K562 (cell line): Measurements from ENCODE around the gene LGR6. TPM values are rescaled to one million over a fixed set of nuclear protein-coding genes. Genes with fewer than 3 reads are reported as not detected.

Experiments
- ATAC-seq: fragments of 200-7000 bp; cut with Tn5 transposase; 3 replicates; pipeline ENCODE4 v1.9.1; 2020; ENCODE audit warnings: moderate library complexity
- BruUV-seq: library from RNA; stranded (reverse); fragments of 400-500 nt; replicated peaks from 2 replicates; lab custom pipeline; 2021; lab: Mats Ljungman, UMichigan
- CTCF ChIA-PET: fragments of 300-600 bp; formaldehyde crosslinking; extraction: SDS; loops from one replicate; lab custom pipeline; 2021; ENCODE audit warnings: low intra/inter-chr PET ratio; lab: Yijun Ruan, JAX
- POLR2A ChIA-PET: fragments of 300-600, 350-650 bp; sonication (Branson Sonifier 250); formaldehyde crosslinking; extraction: SDS; loops from one replicate; lab custom pipeline; 2021; ENCODE audit warnings: antibody characterized with exemption, inconsistent platforms; lab: Yijun Ruan, JAX
- DNase-seq, 4 experiments: peaks; one replicate each; pipeline versions ENCODE4 v3.0.0 to v3.0.0-alpha.2; 2011 to 2018; ENCODE audit warnings: low spot score in 3 of 4, mixed read lengths in 3 of 4; ENCODE audit errors: extremely low read depth in 1 of 4
- FAIRE-seq: peaks from 2 replicates; lab custom pipeline; 2011; peaks lifted over from hg19 to GRCh38; lab: Jason Lieb, UNC
- H2AFZ ChIP-seq: 2 replicates; pipeline ENCODE4 v1.6.0; 2011; ENCODE audit warnings: low read depth, low read length, control low read depth, inconsistent platforms
- H3K27ac ChIP-seq: fragments of 200-600 bp; 3 replicates; pipeline ENCODE4 v1.8.0; 2011; ENCODE audit warnings: low read depth, mild to moderate bottlenecking, control low read depth, inconsistent platforms, low read length, moderate library complexity, mixed read lengths; ENCODE audit errors: extremely low read depth
- H3K27me3 ChIP-seq, 2 experiments: fragments of 300-600 bp in 1 of 2; 2 replicates in 1 of 2; 3 replicates in 1 of 2; pipeline versions ENCODE4 v1.6.0 to v1.8.0; 2011; ENCODE audit warnings: inconsistent platforms in 2 of 2, low read length in 2 of 2, mild to moderate bottlenecking in 1 of 2, mixed read lengths in 1 of 2, moderate library complexity in 1 of 2; ENCODE audit not compliant: control insufficient read depth in 2 of 2, insufficient read depth in 2 of 2
- H3K36me3 ChIP-seq: fragments of 300-600 bp; 3 replicates; pipeline ENCODE4 v1.8.0; 2011; ENCODE audit warnings: mild to moderate bottlenecking, low read length, inconsistent platforms; ENCODE audit not compliant: control insufficient read depth, insufficient read depth
- H3K4me1 ChIP-seq, 2 experiments: fragments of 200-600 bp in 1 of 2; replicated peaks in 1 of 2; 2 replicates in 1 of 2; 3 replicates in 1 of 2; pipeline versions ENCODE4 v1.5.1 to v1.8.0; 2011; ENCODE audit warnings: inconsistent platforms in 2 of 2, low read length in 2 of 2, mild to moderate bottlenecking in 1 of 2, mixed read lengths in 1 of 2, moderate library complexity in 1 of 2; ENCODE audit not compliant: control insufficient read depth in 2 of 2, insufficient read depth in 2 of 2
- H3K4me2 ChIP-seq: 2 replicates; pipeline ENCODE4 v1.6.1; 2011; ENCODE audit warnings: low read length, control low read depth, inconsistent platforms, mixed read lengths; ENCODE audit not compliant: insufficient read depth
- H3K4me3 ChIP-seq: fragments of 200-600 bp; sonication (generic), shearing (Covaris generic); 2 replicates; pipeline ENCODE4 v1.5.1; 2016; ENCODE audit warnings: control low read depth, inconsistent platforms
- H3K79me2 ChIP-seq: fragments of 200-600 bp; 3 replicates; pipeline ENCODE4 v1.8.0; 2011; ENCODE audit warnings: low read length, inconsistent platforms; ENCODE audit not compliant: control insufficient read depth, insufficient read depth
- H3K9ac ChIP-seq, 2 experiments: 2 replicates each; pipeline versions ENCODE4 v1.6.0 to v1.6.1; 2011; ENCODE audit warnings: low read depth in 2 of 2, low read length in 2 of 2, control low read depth in 1 of 2, inconsistent platforms in 1 of 2, mild to moderate bottlenecking in 1 of 2, mixed read lengths in 1 of 2; ENCODE audit not compliant: insufficient read depth in 1 of 2
- H3K9me1 ChIP-seq: one replicate; pipeline ENCODE4 v1.6.0; 2011; ENCODE audit warnings: inconsistent platforms, mild to moderate bottlenecking, low read length, moderate library complexity; ENCODE audit not compliant: control insufficient read depth, insufficient read depth
- H3K9me3 ChIP-seq: replicated peaks from 2 replicates; pipeline ENCODE4 v1.5.1; 2011; ENCODE audit warnings: low read depth, low read length, inconsistent platforms; ENCODE audit not compliant: control insufficient read depth, insufficient read depth
- H4K20me1 ChIP-seq: replicated peaks from 2 replicates; pipeline ENCODE4 v1.6.1; 2011; ENCODE audit warnings: low read length, inconsistent platforms, mixed read lengths; ENCODE audit not compliant: control insufficient read depth, insufficient read depth
- DIDO1 ChIP-seq: fragments of 450-650 bp; IDR thresholded peaks from 2 replicates; pipeline ENCODE4 v1.6.1; 2016; ENCODE audit warnings: low read depth, missing biosample characterization, missing genetic modification characterization
- KDM4B ChIP-seq, 2 experiments: fragments of 450-650 bp in 1 of 2; sonication (generic) in 1 of 2; IDR thresholded peaks; 2 replicates each; pipeline ENCODE4 v1.6.1; 2016 to 2017; ENCODE audit warnings: borderline replicate concordance in 2 of 2, antibody characterized with exemption in 1 of 2, low read depth in 1 of 2, mild to moderate bottlenecking in 1 of 2
- ZNF239 ChIP-seq: fragments of 250-450 bp; sonication (Bioruptor Pico); IDR thresholded peaks from 2 replicates; pipeline ENCODE4 v1.4.0; 2020; ENCODE audit warnings: mild to moderate bottlenecking
- ZNF780A ChIP-seq: fragments of 250-450 bp; sonication (Bioruptor Pico); IDR thresholded peaks from 2 replicates; pipeline ENCODE4 v1.5.0; 2021; ENCODE audit warnings: mild to moderate bottlenecking
- WGBS: fragments of 100-300 bp; shearing (Covaris generic); methylation state at CpG from one replicate; pipeline ENCODE4 v1.1.6; 2016; ENCODE audit warnings: low coverage, mixed read lengths; ENCODE audit not compliant: insufficient coverage; ENCODE audit errors: missing lambda C conversion rate; 5-methylcytosine and 5-hydroxymethylcytosine counted together
- in situ Hi-C: fragments of 300-500 bp; cut with MboI; formaldehyde crosslinking; loops from 4 replicates; pipeline ENCODE4 v1.15.0; 2018; ENCODE audit warnings: inconsistent platforms, mixed read lengths
- intact Hi-C: fragments of 100-400 bp; cut with micrococcal nuclease; formaldehyde crosslinking; loops from 2 replicates; pipeline ENCODE4 v1.14.2; 2022
- polyA plus RNA-seq, 8 experiments: library from polyadenylated mRNA; depleted of rRNA in 4 of 8; stranded (reverse) in 5 of 8; unstranded in 3 of 8; fragments of >200 nt; fragmentation: Nextera tagmentation in 2 of 8; fragmentation: Illumina TruSeq in 1 of 8; extraction: Ambion mirVana in 2 of 8; extraction: Trizol in 1 of 8; gene quantifications; 2 replicates each; pipeline versions ENCODE4 v1.2.1 to v1.2.3, GENCODE V29; 2011 to 2014; ENCODE audit warnings: inconsistent platforms in 1 of 8, missing spikeins in 1 of 8
- total RNA-seq, 7 experiments: library from RNA; depleted of rRNA in 6 of 7; stranded (reverse); fragments of >200 nt in 6 of 7; fragmentation: Illumina TruSeq in 2 of 7; extraction: Trizol in 2 of 7; gene quantifications; 2 replicates each; pipeline versions ENCODE4 v1.2.1 to v1.2.3, GENCODE V29; 2011 to 2021; ENCODE audit warnings: low replicate concordance in 1 of 7
- TF ChIP-seq, protein P1 (sequence below): fragments of 450-650 bp; IDR thresholded peaks from 2 replicates; pipeline ENCODE4 v1.6.1; 2016; ENCODE audit warnings: antibody characterized with exemption
- TF ChIP-seq, protein P2 (sequence below): fragments of 450-650 bp; IDR thresholded peaks from 2 replicates; pipeline ENCODE4 v1.6.1; 2016; ENCODE audit warnings: mild to moderate bottlenecking, moderate library complexity

LGR6 gene
- total and polyA plus RNA-seq, 9 of the 15 experiments (the other 6 are each of a cell fraction or from before 2014, with no cell fraction given) = 0.01 to 0.54 (median 0.17) TPM; not detected in 1

DNA sequence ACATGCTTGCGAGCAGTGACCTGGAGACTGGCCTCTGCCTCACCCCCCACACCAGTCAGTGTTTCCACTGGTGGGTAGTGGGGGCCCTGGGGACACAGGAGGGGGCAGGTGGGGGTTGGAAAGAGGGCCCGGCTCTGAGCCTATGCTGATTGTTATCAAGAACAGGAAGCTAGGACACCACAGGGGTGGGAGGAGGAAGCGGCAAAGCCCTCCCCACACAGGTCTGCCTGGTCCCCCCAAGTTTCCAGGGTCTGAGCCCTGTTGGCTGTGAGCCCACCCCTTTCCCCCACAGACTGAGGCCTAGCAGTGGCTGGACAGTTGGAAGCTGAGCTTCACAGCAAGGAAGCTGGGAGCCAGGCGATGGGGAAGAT lies 31.6 kb upstream of the LGR6 start (continued):
- TF ChIP-seq, protein P1, sequence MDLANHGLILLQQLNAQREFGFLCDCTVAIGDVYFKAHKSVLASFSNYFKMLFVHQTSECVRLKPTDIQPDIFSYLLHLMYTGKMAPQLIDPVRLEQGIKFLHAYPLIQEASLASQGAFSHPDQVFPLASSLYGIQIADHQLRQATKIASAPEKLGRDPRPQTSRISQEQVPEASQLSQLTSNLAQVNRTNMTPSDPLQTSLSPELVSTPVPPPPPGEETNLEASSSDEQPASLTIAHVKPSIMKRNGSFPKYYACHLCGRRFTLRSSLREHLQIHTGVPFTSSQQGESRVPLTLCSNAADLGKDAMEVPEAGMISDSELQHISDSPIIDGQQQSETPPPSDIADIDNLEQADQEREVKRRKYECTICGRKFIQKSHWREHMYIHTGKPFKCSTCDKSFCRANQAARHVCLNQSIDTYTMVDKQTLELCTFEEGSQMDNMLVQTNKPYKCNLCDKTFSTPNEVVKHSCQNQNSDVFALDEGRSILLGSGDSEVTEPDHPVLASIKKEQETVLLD = peak; percentile 4; the same call in 1 of the 2 replicates
- TF ChIP-seq DIDO1 (no peak), ZNF780A (CRISPR knock-in tag) (no peak), KDM4B (IDR thresholded peaks at IDR 0.05; ENCODE audit: borderline replicate concordance in 2 of 2, low read depth in 1 of 2) (peak in 1 of 2 experiments; percentile 32; a peak in 1 of 4 replicates)

DNA sequence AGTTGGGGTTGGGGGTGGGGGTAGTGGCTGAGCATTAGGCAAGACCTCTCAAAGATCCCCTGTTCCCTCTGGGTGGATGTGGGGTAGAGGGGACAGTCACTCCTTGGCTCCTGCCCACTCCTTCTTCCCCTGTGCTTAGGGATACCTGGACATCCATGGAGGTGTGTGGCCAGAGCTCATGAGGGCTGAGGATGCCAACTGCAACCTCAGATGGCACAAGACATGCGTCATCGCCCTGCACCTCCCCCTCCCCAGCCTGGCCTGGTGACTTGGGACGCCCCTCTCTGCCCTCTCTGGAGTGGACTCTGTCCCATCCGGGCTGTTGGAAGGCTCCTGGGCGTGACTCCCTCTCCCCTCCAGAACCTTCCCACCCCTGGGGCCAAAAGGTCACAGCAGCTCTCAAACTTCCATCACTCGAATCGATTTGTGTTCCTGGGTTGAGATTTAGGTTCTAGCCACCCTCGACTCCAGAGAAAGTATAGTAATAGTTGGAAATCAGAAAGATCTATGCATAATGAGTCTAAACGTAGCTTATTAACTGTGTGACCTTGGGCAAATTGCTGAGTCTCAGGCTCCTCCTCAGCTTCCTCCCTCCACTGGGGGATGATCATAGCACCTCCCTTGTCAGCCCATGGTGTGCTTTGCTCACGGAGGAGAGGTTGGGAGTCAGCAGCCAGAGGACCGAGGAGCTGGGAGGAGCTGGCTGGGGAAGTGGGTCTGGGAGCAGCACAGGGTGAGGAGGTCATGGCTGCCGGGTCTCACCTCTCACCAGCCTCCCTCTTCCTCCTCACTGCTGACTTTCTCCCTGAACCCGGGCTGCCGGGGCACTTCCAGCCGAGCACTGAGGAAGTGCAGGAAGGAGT lies 30.9 kb upstream of the LGR6 start:
- H3K36me3 ChIP-seq = peaks cover 13% of the 10 kb centered on the region; the same call in 2 of the 3 replicates
- H4K20me1 ChIP-seq = no peaks in the 10 kb centered on the region
- peak overlapping the region; percentile 99 for H3K27ac ChIP-seq
- ChIA-PET POLR2A (interaction anchor here (0.7 to 2.9 kb wide), 12 partner anchors 8 to 684 kb away, joined by 3 to 21 read pairs (median 3); partner anchors contain the start of gene ARL8A), CTCF (no interaction called here)
- 6% methylated on average over 15 of the region's 15 CpGs for WGBS
- H2AFZ ChIP-seq = peak overlapping the region; percentile 37
- peak; percentile 41 to 88 (median 63) for DNase-seq
- peaks cover 84 to 94% of the 10 kb centered on the region in 2 experiments for H3K4me1 ChIP-seq
- peak; percentile 24 for ATAC-seq
- peaks cover 94% of the 10 kb centered on the region for H3K79me2 ChIP-seq
- no peaks in the 10 kb centered on the region for H3K27me3 ChIP-seq
- intact Hi-C loops (no loop called here), in situ Hi-C loops (no loop called here)
- FAIRE-seq = peak; percentile 86
- H3K4me3 ChIP-seq = peak overlapping the region; percentile 57
- peak overlapping the region; percentile 89 to 92 for H3K9ac ChIP-seq
- no peaks in the 10 kb centered on the region for H3K9me1 ChIP-seq
- H3K9me3 ChIP-seq = no peaks in the 10 kb centered on the region
- peak overlapping the region; percentile 90 for H3K4me2 ChIP-seq
- BruUV-seq = no TSS peak
- TF ChIP-seq, protein P2, sequence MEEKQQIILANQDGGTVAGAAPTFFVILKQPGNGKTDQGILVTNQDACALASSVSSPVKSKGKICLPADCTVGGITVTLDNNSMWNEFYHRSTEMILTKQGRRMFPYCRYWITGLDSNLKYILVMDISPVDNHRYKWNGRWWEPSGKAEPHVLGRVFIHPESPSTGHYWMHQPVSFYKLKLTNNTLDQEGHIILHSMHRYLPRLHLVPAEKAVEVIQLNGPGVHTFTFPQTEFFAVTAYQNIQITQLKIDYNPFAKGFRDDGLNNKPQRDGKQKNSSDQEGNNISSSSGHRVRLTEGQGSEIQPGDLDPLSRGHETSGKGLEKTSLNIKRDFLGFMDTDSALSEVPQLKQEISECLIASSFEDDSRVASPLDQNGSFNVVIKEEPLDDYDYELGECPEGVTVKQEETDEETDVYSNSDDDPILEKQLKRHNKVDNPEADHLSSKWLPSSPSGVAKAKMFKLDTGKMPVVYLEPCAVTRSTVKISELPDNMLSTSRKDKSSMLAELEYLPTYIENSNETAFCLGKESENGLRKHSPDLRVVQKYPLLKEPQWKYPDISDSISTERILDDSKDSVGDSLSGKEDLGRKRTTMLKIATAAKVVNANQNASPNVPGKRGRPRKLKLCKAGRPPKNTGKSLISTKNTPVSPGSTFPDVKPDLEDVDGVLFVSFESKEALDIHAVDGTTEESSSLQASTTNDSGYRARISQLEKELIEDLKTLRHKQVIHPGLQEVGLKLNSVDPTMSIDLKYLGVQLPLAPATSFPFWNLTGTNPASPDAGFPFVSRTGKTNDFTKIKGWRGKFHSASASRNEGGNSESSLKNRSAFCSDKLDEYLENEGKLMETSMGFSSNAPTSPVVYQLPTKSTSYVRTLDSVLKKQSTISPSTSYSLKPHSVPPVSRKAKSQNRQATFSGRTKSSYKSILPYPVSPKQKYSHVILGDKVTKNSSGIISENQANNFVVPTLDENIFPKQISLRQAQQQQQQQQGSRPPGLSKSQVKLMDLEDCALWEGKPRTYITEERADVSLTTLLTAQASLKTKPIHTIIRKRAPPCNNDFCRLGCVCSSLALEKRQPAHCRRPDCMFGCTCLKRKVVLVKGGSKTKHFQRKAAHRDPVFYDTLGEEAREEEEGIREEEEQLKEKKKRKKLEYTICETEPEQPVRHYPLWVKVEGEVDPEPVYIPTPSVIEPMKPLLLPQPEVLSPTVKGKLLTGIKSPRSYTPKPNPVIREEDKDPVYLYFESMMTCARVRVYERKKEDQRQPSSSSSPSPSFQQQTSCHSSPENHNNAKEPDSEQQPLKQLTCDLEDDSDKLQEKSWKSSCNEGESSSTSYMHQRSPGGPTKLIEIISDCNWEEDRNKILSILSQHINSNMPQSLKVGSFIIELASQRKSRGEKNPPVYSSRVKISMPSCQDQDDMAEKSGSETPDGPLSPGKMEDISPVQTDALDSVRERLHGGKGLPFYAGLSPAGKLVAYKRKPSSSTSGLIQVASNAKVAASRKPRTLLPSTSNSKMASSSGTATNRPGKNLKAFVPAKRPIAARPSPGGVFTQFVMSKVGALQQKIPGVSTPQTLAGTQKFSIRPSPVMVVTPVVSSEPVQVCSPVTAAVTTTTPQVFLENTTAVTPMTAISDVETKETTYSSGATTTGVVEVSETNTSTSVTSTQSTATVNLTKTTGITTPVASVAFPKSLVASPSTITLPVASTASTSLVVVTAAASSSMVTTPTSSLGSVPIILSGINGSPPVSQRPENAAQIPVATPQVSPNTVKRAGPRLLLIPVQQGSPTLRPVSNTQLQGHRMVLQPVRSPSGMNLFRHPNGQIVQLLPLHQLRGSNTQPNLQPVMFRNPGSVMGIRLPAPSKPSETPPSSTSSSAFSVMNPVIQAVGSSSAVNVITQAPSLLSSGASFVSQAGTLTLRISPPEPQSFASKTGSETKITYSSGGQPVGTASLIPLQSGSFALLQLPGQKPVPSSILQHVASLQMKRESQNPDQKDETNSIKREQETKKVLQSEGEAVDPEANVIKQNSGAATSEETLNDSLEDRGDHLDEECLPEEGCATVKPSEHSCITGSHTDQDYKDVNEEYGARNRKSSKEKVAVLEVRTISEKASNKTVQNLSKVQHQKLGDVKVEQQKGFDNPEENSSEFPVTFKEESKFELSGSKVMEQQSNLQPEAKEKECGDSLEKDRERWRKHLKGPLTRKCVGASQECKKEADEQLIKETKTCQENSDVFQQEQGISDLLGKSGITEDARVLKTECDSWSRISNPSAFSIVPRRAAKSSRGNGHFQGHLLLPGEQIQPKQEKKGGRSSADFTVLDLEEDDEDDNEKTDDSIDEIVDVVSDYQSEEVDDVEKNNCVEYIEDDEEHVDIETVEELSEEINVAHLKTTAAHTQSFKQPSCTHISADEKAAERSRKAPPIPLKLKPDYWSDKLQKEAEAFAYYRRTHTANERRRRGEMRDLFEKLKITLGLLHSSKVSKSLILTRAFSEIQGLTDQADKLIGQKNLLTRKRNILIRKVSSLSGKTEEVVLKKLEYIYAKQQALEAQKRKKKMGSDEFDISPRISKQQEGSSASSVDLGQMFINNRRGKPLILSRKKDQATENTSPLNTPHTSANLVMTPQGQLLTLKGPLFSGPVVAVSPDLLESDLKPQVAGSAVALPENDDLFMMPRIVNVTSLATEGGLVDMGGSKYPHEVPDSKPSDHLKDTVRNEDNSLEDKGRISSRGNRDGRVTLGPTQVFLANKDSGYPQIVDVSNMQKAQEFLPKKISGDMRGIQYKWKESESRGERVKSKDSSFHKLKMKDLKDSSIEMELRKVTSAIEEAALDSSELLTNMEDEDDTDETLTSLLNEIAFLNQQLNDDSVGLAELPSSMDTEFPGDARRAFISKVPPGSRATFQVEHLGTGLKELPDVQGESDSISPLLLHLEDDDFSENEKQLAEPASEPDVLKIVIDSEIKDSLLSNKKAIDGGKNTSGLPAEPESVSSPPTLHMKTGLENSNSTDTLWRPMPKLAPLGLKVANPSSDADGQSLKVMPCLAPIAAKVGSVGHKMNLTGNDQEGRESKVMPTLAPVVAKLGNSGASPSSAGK = no peak
- TF ChIP-seq ZNF239 (CRISPR knock-in tag) = no peak
